A549 treated with AZD2906 at 1 μM for 4 hours (cell line): ENCODE data around the gene IFIT1B. TPM values are rescaled to one million over a fixed set of nuclear protein-coding genes. Genes with fewer than 3 reads are reported as not detected.

Experiments used
- total RNA-seq: library from RNA; stranded (reverse); fragments of 200-300 nt; extraction: Qiagen RNA extraction; gene quantifications from 5 replicates; pipeline ENCODE4 v1.2.3, GENCODE V29; 2022

The IFIT1B gene, protein sequence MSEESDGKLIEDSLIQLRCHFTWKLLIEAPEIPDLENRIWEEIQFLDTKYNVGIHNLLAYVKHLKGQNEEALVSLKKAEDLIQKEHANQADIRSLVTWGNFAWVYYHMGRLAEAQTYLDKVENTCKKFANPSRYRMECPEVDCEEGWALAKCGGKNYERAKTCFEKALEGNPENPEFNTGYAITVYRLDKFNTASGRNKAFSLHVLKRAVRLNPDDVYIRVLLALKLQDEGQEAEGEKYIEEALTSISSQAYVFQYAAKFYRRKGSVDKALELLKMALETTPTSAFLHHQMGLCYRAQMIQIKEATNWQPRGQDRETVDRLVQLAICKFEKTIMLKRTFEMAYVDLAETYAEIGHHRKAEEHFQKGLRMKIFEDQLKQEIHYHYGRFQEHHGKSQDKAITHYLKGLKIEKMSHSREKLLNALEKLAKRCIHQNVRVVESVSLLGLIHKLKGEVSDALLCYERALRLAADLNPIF
- total RNA-seq: not detected in 5 replicates

DNA sequence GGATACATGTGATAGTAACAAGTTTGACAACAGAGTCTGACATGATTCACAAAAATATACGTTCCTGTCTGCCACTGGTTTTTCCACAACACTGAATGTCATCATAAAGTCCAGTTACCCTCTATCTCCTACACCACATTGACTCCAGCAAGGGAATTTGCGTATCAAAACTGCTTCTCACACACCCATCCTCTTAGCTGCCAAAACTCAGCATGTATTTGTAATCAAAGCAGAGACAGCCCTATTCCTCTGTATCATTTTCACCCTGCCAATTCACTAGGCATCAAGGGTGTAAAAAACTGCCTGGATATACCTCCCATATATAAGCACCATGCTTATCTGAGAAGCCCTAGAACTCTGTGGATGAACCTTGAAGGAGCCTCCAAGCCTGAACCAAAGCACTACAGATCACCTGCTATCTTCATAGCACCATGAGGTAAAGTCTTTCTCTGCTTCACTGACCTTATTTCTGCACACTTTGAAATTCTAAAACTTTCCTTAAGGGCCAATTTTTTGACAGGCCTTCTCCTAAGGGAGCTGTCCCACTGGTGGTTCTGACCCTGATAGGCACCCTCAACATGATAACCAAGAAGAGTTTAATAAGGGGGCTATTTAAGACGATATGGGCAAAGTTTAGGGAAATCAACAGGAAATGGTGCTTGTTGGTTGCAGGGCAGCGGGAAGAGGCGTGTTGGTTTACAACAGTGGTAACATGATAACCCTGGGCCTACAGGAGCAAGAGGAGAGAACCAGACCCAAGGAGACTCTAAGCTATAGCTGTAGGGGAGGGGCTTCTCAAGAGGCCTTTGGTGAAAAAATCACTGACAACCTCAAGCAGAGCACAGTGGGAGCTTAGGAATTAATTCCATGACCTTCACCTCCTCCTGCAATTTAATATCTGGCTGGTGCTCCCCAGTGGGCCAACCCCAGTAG is at the start of gene IFIT1B:
IFIT1B (plus strand) TSS at position 352 of the 933 bp plus-strand sequence; CDS start at position 432, 80 bp downstream.

DNA sequence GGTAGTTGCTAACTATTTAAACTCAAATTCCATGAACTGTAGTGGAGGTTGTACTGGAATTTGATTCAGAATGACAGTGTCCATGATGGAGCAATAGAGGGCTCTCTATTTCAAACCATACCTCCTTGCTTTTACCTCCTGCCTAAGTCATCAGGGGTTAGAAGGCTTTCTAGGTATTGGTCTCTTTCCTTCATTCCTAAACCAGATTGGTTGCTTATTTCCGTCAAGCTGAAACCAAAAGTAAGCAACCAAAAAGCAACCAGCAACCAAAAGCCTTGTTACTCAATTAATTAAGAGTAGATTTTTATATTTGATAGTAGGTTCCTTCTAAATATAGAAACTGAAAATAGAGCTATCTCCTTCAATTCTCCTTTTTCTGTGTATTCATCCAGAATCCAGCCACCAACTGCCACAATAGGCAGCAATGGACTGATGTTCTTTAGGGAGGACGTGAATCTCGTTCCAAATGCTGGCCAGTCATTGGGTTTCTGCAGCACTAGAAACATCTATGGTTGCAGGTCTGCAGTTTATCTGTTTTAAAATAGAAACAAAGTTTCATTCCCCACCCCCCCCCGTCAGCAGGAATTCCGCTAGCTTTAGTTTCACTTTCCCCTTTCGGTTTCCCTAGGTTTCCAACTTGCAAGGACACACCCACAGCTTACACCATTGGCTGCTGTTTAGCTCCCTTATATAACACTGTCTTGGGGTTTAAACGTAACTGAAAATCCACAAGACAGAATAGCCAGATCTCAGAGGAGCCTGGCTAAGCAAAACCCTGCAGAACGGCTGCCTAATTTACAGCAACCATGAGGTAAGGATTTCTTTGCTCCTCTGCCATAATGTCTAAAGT is 14.3 kb downstream of the IFIT1B start, which contains the start of gene IFIT1:
IFIT1 (plus strand) TSS at position 717 of the 850 bp plus-strand sequence; CDS start at position 807, 90 bp downstream.

GRCh38 chr10:89414146-89414878 is 36.5 kb downstream of the IFIT1B start, which contains the start of gene IFIT5:
IFIT5 (plus strand) TSS chr10:89414568; CDS start chr10:89414799, 231 bp downstream.

Other genes starting within 250 kb of the IFIT1B start
- gene CH25H, start 170.7 kb upstream of the IFIT1B start, total RNA-seq: 0.51 to 0.77 TPM (median 0.68 TPM) in 5 replicates
- gene LIPA, start 126.3 kb upstream of the IFIT1B start, total RNA-seq: 40.1 to 52.4 TPM (median 46.2 TPM) in 5 replicates
- 1.2 to 2.4 TPM (median 1.9 TPM) in 5 replicates for gene IFIT2, start 76.0 kb upstream of the IFIT1B start, total RNA-seq
- gene IFIT3, start 50.1 kb upstream of the IFIT1B start, total RNA-seq: 3.2 to 5.4 TPM (median 3.8 TPM) in 5 replicates
- gene IFIT1, start 14.6 kb downstream of the IFIT1B start, total RNA-seq: 3.4 to 5.4 TPM (median 3.9 TPM) in 5 replicates
- gene IFIT5, start 36.5 kb downstream of the IFIT1B start, total RNA-seq: 7.4 to 12.7 TPM (median 8.9 TPM) in 5 replicates
- 0.45 to 1.2 TPM (median 0.93 TPM) in 5 replicates for gene SLC16A12, start 157.5 kb downstream of the IFIT1B start, total RNA-seq